ENCODE data around the gene KCNAB1.

DNA sequence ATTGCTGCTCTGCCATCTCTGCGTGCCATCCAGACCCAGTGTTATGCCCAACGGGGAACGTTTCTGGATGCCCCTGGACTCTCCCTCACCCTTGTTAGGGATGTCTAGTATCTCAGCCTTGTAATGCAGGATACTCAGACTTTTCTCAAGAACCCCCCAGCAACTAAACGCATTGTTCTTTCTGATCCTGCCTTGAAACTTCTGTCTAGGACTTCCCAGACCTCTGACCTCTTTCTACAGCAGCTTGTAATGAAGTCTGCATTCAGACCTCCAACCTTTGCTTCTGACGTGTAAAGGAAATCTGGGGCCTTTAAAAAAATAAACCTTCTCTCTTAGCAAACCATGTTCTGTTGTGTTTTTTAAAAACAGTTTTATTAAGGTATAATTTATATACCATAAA lies 139.5 kb downstream of the KCNAB1 start:
- TF ChIP-seq, protein P1, sequence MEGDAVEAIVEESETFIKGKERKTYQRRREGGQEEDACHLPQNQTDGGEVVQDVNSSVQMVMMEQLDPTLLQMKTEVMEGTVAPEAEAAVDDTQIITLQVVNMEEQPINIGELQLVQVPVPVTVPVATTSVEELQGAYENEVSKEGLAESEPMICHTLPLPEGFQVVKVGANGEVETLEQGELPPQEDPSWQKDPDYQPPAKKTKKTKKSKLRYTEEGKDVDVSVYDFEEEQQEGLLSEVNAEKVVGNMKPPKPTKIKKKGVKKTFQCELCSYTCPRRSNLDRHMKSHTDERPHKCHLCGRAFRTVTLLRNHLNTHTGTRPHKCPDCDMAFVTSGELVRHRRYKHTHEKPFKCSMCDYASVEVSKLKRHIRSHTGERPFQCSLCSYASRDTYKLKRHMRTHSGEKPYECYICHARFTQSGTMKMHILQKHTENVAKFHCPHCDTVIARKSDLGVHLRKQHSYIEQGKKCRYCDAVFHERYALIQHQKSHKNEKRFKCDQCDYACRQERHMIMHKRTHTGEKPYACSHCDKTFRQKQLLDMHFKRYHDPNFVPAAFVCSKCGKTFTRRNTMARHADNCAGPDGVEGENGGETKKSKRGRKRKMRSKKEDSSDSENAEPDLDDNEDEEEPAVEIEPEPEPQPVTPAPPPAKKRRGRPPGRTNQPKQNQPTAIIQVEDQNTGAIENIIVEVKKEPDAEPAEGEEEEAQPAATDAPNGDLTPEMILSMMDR (conservative IDR thresholded peaks at IDR 0.05 in 1 of 2, IDR thresholded peaks at IDR 0.05 in 1 of 2; ENCODE audit: low read depth in 1 of 2, low read length in 2 of 2) = no peak
- TF ChIP-seq EZH2 (IDR thresholded peaks at IDR 0.05; ENCODE audit: low read length, missing control alignments) = no peak

Data from fibroblast of lung (primary cell).